Tibial artery (tissue), 4 donors: ENCODE results near the gene PDGFD.
A peak's percentile ranks its signal among the peaks of the same experiment; 100 is the strongest.

Experiments
- DNase-seq, 2 donors: peaks; one replicate each; pipeline ENCODE4 v3.0.0-alpha.2; 2019
- H3K27ac ChIP-seq, 2 donors: fragments of 200-600 bp; sonication (generic) in 1 of 2; 1 replicate in 1 of 2; 2 replicates in 1 of 2; pipeline ENCODE4 v1.5.1; 2018 to 2019; ENCODE audit warnings: mild to moderate bottlenecking in 1 of 2
- H3K27me3 ChIP-seq, 2 donors: fragments of 200-600 bp; sonication (generic) in 1 of 2; one replicate each; pipeline versions ENCODE4 v1.5.1 to v1.6.0; 2016 to 2019
- H3K36me3 ChIP-seq, 3 donors: fragments of 200-600 bp; sonication (generic) in 2 of 3; one replicate each; pipeline ENCODE4 v1.5.1; 2016 to 2019; ENCODE audit warnings: mild to moderate bottlenecking in 2 of 3
- H3K4me1 ChIP-seq, 4 donors: fragments of 200-600 bp; sonication (generic) in 2 of 4; 1 replicate in 3 of 4; 2 replicates in 1 of 4; pipeline ENCODE4 v1.5.1; 2016 to 2019
- H3K4me3 ChIP-seq, 2 donors: fragments of 200-600 bp; sonication (generic) in 1 of 2; 1 replicate in 1 of 2; 2 replicates in 1 of 2; pipeline ENCODE4 v1.5.1; 2018 to 2019; ENCODE audit warnings: mild to moderate bottlenecking in 2 of 2
- H3K9me3 ChIP-seq, 3 donors: fragments of 200-600 bp; sonication (generic) in 1 of 3; one replicate each; pipeline ENCODE4 v1.5.1; 2016 to 2019
- CTCF ChIP-seq, 2 experiments: fragments of 200-600 bp in 1 of 2; fragments of 450-650 bp in 1 of 2; IDR thresholded peaks; one replicate each; pipeline ENCODE4 v1.5.1; 2017 to 2019; ENCODE audit warnings: antibody characterized with exemption in 2 of 2, mild to moderate bottlenecking in 1 of 2, moderate library complexity in 1 of 2
- intact Hi-C: fragments of 100-400 bp; cut with DNase I; formaldehyde crosslinking; loops from one replicate; pipeline ENCODE4 v1.15.0; 2023; ENCODE audit warnings: low total_unique reads

Gene PDGFD

GRCh38 chr11:103881584-103881983 lies 282.4 kb downstream of the PDGFD start:
- peak overlapping the region; percentile 15 to 42 for H3K27ac ChIP-seq
- no peak for TF ChIP-seq CTCF (IDR thresholded peaks at IDR 0.05)

GRCh38 chr11:103880968-103881367 lies 283.0 kb downstream of the PDGFD start:
- no peak overlapping the region for H3K4me3 ChIP-seq
- no peak for TF ChIP-seq CTCF (IDR thresholded peaks at IDR 0.05)
- intact Hi-C loops: no loop called here
- H3K27me3 ChIP-seq: no peaks in the 10 kb centered on the region
- no peak for DNase-seq
- H3K27ac ChIP-seq: peak overlapping the region in 1 of 2 donors; percentile 42
- H3K9me3 ChIP-seq: no peaks in the 10 kb centered on the region
- no peaks in the 10 kb centered on the region for H3K36me3 ChIP-seq
- peaks cover 0 to 14% (median 1%) of the 10 kb centered on the region in 4 donors for H3K4me1 ChIP-seq

More at GRCh38 chr11:103881584-103881983, 282.4 kb downstream of the PDGFD start:
- H3K9me3 ChIP-seq: no peaks in the 10 kb centered on the region
- intact Hi-C loops: no loop called here
- H3K27me3 ChIP-seq: no peaks in the 10 kb centered on the region
- H3K4me1 ChIP-seq: peaks cover 0 to 14% (median 1%) of the 10 kb centered on the region in 4 donors
- H3K4me3 ChIP-seq: no peak overlapping the region
- no peaks in the 10 kb centered on the region for H3K36me3 ChIP-seq
- no peak for DNase-seq

GRCh38 chr11:103878646-103879045 lies 285.3 kb downstream of the PDGFD start:
- peak in 1 of 2 donors; percentile 32 for DNase-seq
- Histone ChIP-seq H3K27me3 (no peaks in the 10 kb centered on the region), H3K36me3 (no peaks in the 10 kb centered on the region), H3K4me3 (no peak overlapping the region), H3K27ac (no peak overlapping the region), H3K9me3 (no peaks in the 10 kb centered on the region), H3K4me1 (peaks cover 0 to 14% (median 1%) of the 10 kb centered on the region in 4 donors)
- intact Hi-C loops: no loop called here
- no peak for TF ChIP-seq CTCF (IDR thresholded peaks at IDR 0.05)

- Histone ChIP-seq H3K4me3 (no peak overlapping the region), H3K27ac (no peak overlapping the region), H3K36me3 (no peaks in the 10 kb centered on the region), H3K4me1 (peaks cover 0 to 16% (median 1%) of the 10 kb centered on the region in 4 donors), H3K27me3 (no peaks in the 10 kb centered on the region), H3K9me3 (no peaks in the 10 kb centered on the region)
- TF ChIP-seq CTCF (IDR thresholded peaks at IDR 0.05): no peak
- no peak for DNase-seq
- intact Hi-C loops: no loop called here
Observed at GRCh38 chr11:103877221-103877620, 286.7 kb downstream of the PDGFD start.

GRCh38 chr11:103875855-103876510 lies 288.0 kb downstream of the PDGFD start:
- Histone ChIP-seq H3K4me3 (no peak overlapping the region), H3K27me3 (no peaks in the 10 kb centered on the region), H3K27ac (no peak overlapping the region), H3K4me1 (peaks cover 0 to 17% (median 1%) of the 10 kb centered on the region in 4 donors), H3K36me3 (no peaks in the 10 kb centered on the region), H3K9me3 (no peaks in the 10 kb centered on the region)
- TF ChIP-seq CTCF (IDR thresholded peaks at IDR 0.05): no peak
- DNase-seq: no peak
- intact Hi-C loops: no loop called here
